NCI-H774 (cell line): Measurements from ENCODE around the gene SLC35E3.

ENCODE experiments used
- DNase-seq: peaks from one replicate; lab custom pipeline; 2025; lab: John Stamatoyannopoulos, UW

Gene SLC35E3

GRCh38 chr12:68771223-68771925 is 25.4 kb downstream of the SLC35E3 start:
- DNase-seq: no peak

- no peak for DNase-seq
Measured at GRCh38 chr12:68772714-68773113, 26.7 kb downstream of the SLC35E3 start.

GRCh38 chr12:68773582-68773981 is 27.6 kb downstream of the SLC35E3 start:
- no peak for DNase-seq

- DNase-seq: no peak
Measured at GRCh38 chr12:68775121-68775630, 29.2 kb downstream of the SLC35E3 start.

- no peak for DNase-seq
Measured at GRCh38 chr12:68776976-68777610, 31.1 kb downstream of the SLC35E3 start.

GRCh38 chr12:68779280-68779679 is 33.3 kb downstream of the SLC35E3 start:
- DNase-seq: no peak

- DNase-seq: no peak
Measured at GRCh38 chr12:68780731-68781130, 34.8 kb downstream of the SLC35E3 start.

- no peak for DNase-seq
Measured at GRCh38 chr12:68781728-68782127, 35.8 kb downstream of the SLC35E3 start.

- no peak for DNase-seq
Measured at GRCh38 chr12:68784015-68784414, 38.0 kb downstream of the SLC35E3 start.

- no peak for DNase-seq
Measured at GRCh38 chr12:68785358-68785757, 39.4 kb downstream of the SLC35E3 start.

GRCh38 chr12:68785823-68786222 is 39.8 kb downstream of the SLC35E3 start:
- no peak for DNase-seq

GRCh38 chr12:68786929-68787328 is 41.0 kb downstream of the SLC35E3 start:
- DNase-seq: no peak

- no peak for DNase-seq
Measured at GRCh38 chr12:68788554-68789143, 42.7 kb downstream of the SLC35E3 start.

- no peak for DNase-seq
Measured at GRCh38 chr12:68789144-68789878, 43.3 kb downstream of the SLC35E3 start.

- no peak for DNase-seq
Measured at GRCh38 chr12:68790081-68790951, 44.3 kb downstream of the SLC35E3 start.

GRCh38 chr12:68790952-68791234 is 44.9 kb downstream of the SLC35E3 start:
- DNase-seq: no peak

GRCh38 chr12:68791897-68792481 is 46.0 kb downstream of the SLC35E3 start:
- no peak for DNase-seq

GRCh38 chr12:68792952-68793351 is 47.0 kb downstream of the SLC35E3 start:
- peak; percentile 13 for DNase-seq

GRCh38 chr12:68793436-68793835 is 47.5 kb downstream of the SLC35E3 start:
- no peak for DNase-seq

GRCh38 chr12:68793975-68794652 is 48.1 kb downstream of the SLC35E3 start:
- no peak for DNase-seq
